ENCODE results near the gene PTK6.
"Not testable (repeated sequence)": the region's sequence is repeated elsewhere in the genome, so short reads cannot be mapped to it uniquely, and the experiment has no call there.

- TF ChIP-seq CTCF (IDR thresholded peaks at IDR 0.05; ENCODE audit: poor library complexity); EZH2phosphoT487 (IDR thresholded peaks at IDR 0.05; ENCODE audit: low read depth, severe bottlenecking, unreplicated experiment): not testable (repeated sequence)
These were observed 22.7 kb downstream of the PTK6 start for GRCh38 chr20:63514520-63514919.

All from hepatocyte (in vitro differentiated cells).